Sigmoid colon (tissue), 7 donors: ENCODE results near the gene FBXO27. TPM values are rescaled to one million over a fixed set of nuclear protein-coding genes. Genes with fewer than 3 reads are reported as not detected.

Experiments
- DNase-seq: peaks from one replicate; pipeline ENCODE4 v3.0.0-alpha.2; 2019
- H3K27ac ChIP-seq, 4 donors: fragments of 200-600 bp; sonication (generic); one replicate each; pipeline ENCODE4 v1.5.1; 2016 to 2019; ENCODE audit warnings: mild to moderate bottlenecking in 1 of 4
- H3K27me3 ChIP-seq, 3 donors: fragments of 200-600 bp; sonication (generic); one replicate each; pipeline ENCODE4 v1.5.1; 2019; ENCODE audit warnings: mild to moderate bottlenecking in 1 of 3
- H3K36me3 ChIP-seq, 4 donors: fragments of 200-600 bp; sonication (generic); one replicate each; pipeline ENCODE4 v1.5.1; 2016 to 2019
- H3K4me1 ChIP-seq, 4 donors: fragments of 200-600 bp; sonication (generic); one replicate each; pipeline ENCODE4 v1.5.1; 2017 to 2019
- H3K4me3 ChIP-seq, 4 donors: fragments of 200-600 bp; sonication (generic); one replicate each; pipeline ENCODE4 v1.5.1; 2017 to 2019; ENCODE audit warnings: mild to moderate bottlenecking in 2 of 4, moderate library complexity in 1 of 4
- H3K9me3 ChIP-seq, 4 donors: fragments of 200-600 bp in 3 of 4; sonication (generic) in 3 of 4; one replicate each; pipeline versions ENCODE4 v1.5.1 to v1.6.1; 2013 to 2019
- CTCF ChIP-seq, 4 experiments: fragments of 450-650 bp in 3 of 4; fragments of 200-600 bp in 1 of 4; IDR thresholded peaks; one replicate each; pipeline ENCODE4 v1.5.1; 2016 to 2019; ENCODE audit warnings: antibody characterized with exemption in 4 of 4, mild to moderate bottlenecking in 3 of 4, moderate library complexity in 2 of 4
- EP300 ChIP-seq, 4 donors: sonication (generic); formaldehyde crosslinking; IDR thresholded peaks; one replicate each; pipeline ENCODE4 v1.6.1; 2017; ENCODE audit warnings: antibody characterized with exemption in 4 of 4
- POLR2A ChIP-seq, 2 donors: fragments of 450-650 bp; IDR thresholded peaks; one replicate each; pipeline ENCODE4 v1.6.1; 2016; ENCODE audit warnings: antibody characterized with exemption in 2 of 2, mild to moderate bottlenecking in 2 of 2, moderate library complexity in 2 of 2
- POLR2AphosphoS5 ChIP-seq, 4 donors: sonication (generic); formaldehyde crosslinking; IDR thresholded peaks; one replicate each; pipeline ENCODE4 v1.6.1; 2017; ENCODE audit warnings: antibody characterized with exemption in 4 of 4
- WGBS, 2 donors: extraction: QIAGEN DNeasy Blood & Tissue Kit; methylation state at CpG; one replicate each; pipeline ENCODE4 v1.1.7; 2013; 5-methylcytosine and 5-hydroxymethylcytosine counted together
- intact Hi-C: fragments of 100-400 bp; cut with DNase I; formaldehyde crosslinking; loops from one replicate; pipeline ENCODE4 v1.15.1; 2023
- polyA plus RNA-seq, 3 donors: library from polyadenylated mRNA; stranded (reverse); fragments of 200-250 nt; gene quantifications; one replicate each; pipeline ENCODE4 v1.2.3, GENCODE V29; 2013
- total RNA-seq, 4 donors: library from RNA; depleted of rRNA; stranded (reverse); fragments of >200 nt; gene quantifications; one replicate each; pipeline ENCODE4 v1.1.0, GENCODE V29; 2016
- donor health status: healthy with polysubstance abuse.
- donor health status: Bipolar disorder and iron deficiency.
- donor health status: healthy.

The FBXO27 gene
- total and polyA plus RNA-seq, 7 donors = 0.23 to 17.7 (median 3.0) TPM

- TF ChIP-seq POLR2AphosphoS5 (IDR thresholded peaks at IDR 0.05) (no peak), POLR2A (IDR thresholded peaks at IDR 0.05) (no peak), CTCF (IDR thresholded peaks at IDR 0.05) (no peak), EP300 (IDR thresholded peaks at IDR 0.05) (no peak)
- Histone ChIP-seq H3K4me1 (no peaks in the 10 kb centered on the region), H3K9me3 (no peaks in the 10 kb centered on the region), H3K27me3 (no peaks in the 10 kb centered on the region), H3K4me3 (no peak overlapping the region), H3K36me3 (peaks cover 0 to 25% (median 2%) of the 10 kb centered on the region in 4 donors), H3K27ac (no peak overlapping the region)
- WGBS, 2 donors = 92 to 94% methylated on average over 14 of the region's 14 CpGs
- intact Hi-C loops = no loop called here
- DNase-seq = no peak
Measured at GRCh38 chr19:39024875-39025641, 7.3 kb downstream of the FBXO27 start.

GRCh38 chr19:39021063-39021462, 11.3 kb downstream of the FBXO27 start:
- 74 to 80% methylated on average over 4 of the region's 4 CpGs for WGBS, 2 donors
- Histone ChIP-seq H3K36me3 (peaks cover 0 to 7% (median 0%) of the 10 kb centered on the region in 4 donors), H3K9me3 (no peaks in the 10 kb centered on the region), H3K27ac (no peak overlapping the region), H3K4me3 (no peak overlapping the region), H3K4me1 (no peaks in the 10 kb centered on the region), H3K27me3 (no peaks in the 10 kb centered on the region)
- DNase-seq = no peak
- intact Hi-C loops = no loop called here
- no peak for TF ChIP-seq POLR2A (IDR thresholded peaks at IDR 0.05)
- no peak for TF ChIP-seq EP300 (IDR thresholded peaks at IDR 0.05)
- no peak for TF ChIP-seq CTCF (IDR thresholded peaks at IDR 0.05)
- no peak for TF ChIP-seq POLR2AphosphoS5 (IDR thresholded peaks at IDR 0.05)

- WGBS, 2 donors = 88 to 93% methylated on average over 4 of the region's 4 CpGs
- TF ChIP-seq CTCF (IDR thresholded peaks at IDR 0.05) (no peak), POLR2A (IDR thresholded peaks at IDR 0.05) (no peak), POLR2AphosphoS5 (IDR thresholded peaks at IDR 0.05) (no peak), EP300 (IDR thresholded peaks at IDR 0.05) (no peak)
- intact Hi-C loops = no loop called here
Measured at GRCh38 chr19:39017646-39018045, 14.7 kb downstream of the FBXO27 start.

GRCh38 chr19:39017026-39017425, 15.3 kb downstream of the FBXO27 start:
- no peaks in the 10 kb centered on the region for H3K27me3 ChIP-seq
- 72 to 74% methylated on average over 6 of the region's 6 CpGs for WGBS, 2 donors
- no peaks in the 10 kb centered on the region for H3K9me3 ChIP-seq
- H3K4me1 ChIP-seq = no peaks in the 10 kb centered on the region
- TF ChIP-seq POLR2AphosphoS5 (IDR thresholded peaks at IDR 0.05) (no peak), POLR2A (IDR thresholded peaks at IDR 0.05) (no peak), CTCF (IDR thresholded peaks at IDR 0.05) (no peak), EP300 (IDR thresholded peaks at IDR 0.05) (no peak)
- H3K36me3 ChIP-seq = no peaks in the 10 kb centered on the region
- H3K27ac ChIP-seq = no peak overlapping the region
- no peak for DNase-seq
- intact Hi-C loops = no loop called here
- H3K4me3 ChIP-seq = no peak overlapping the region

More at GRCh38 chr19:39017646-39018045, 14.7 kb downstream of the FBXO27 start:
- DNase-seq = no peak
- Histone ChIP-seq H3K27ac (no peak overlapping the region), H3K4me3 (no peak overlapping the region), H3K36me3 (no peaks in the 10 kb centered on the region), H3K27me3 (no peaks in the 10 kb centered on the region), H3K9me3 (no peaks in the 10 kb centered on the region), H3K4me1 (no peaks in the 10 kb centered on the region)
